ENCODE results near the gene SLF2.

SLF2 gene

GRCh38 chr10:100904917-100905316 lies 7.8 kb upstream of the SLF2 start:
- no peak overlapping the region for H3K27ac ChIP-seq
- no peak for TF ChIP-seq CTCF (conservative IDR thresholded peaks at IDR 0.05)
- no peak for TF ChIP-seq ZFX (IDR thresholded peaks at IDR 0.05)

GRCh38 chr10:100907175-100907574 lies 5.6 kb upstream of the SLF2 start:
- H3K27ac ChIP-seq = no peak overlapping the region
- TF ChIP-seq CTCF (conservative IDR thresholded peaks at IDR 0.05) = no peak
- TF ChIP-seq ZFX (IDR thresholded peaks at IDR 0.05) = no peak

DNA sequence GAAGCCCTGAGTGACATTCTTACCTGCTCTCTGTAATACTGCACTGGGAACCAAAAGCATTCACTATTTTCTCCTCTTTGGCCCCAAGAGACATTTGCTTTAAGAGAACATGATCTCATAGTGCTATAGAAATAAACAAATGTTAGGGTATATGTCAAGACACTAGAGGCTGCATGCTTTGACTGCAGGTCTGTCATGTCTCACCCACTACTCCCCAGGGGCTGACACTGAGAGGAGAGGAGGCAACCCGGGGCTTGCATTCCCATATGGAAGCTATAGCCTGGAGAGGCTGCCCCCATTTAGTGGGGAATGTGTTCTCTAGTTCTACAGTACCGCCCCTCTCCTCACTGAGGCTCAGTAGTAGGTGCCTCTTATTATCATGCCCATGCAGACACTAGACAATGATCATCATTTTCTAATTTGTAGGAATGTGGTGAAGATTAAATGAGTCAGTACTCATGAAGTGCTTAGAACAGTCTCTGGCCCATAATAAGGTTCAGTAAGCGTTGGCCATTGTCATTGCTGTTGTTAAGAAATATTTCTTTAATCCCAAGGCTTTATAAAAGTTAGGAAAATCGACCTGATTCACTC lies 4.9 kb upstream of the SLF2 start:
- TF ChIP-seq ZFX (IDR thresholded peaks at IDR 0.05) (no peak), CTCF (conservative IDR thresholded peaks at IDR 0.05) (no peak)
- no peak overlapping the region for H3K27ac ChIP-seq

- H3K27ac ChIP-seq = no peak overlapping the region
- TF ChIP-seq ZFX (IDR thresholded peaks at IDR 0.05) = no peak
- no peak for TF ChIP-seq CTCF (conservative IDR thresholded peaks at IDR 0.05)
Measured at GRCh38 chr10:100908378-100908777, 4.4 kb upstream of the SLF2 start.

DNA sequence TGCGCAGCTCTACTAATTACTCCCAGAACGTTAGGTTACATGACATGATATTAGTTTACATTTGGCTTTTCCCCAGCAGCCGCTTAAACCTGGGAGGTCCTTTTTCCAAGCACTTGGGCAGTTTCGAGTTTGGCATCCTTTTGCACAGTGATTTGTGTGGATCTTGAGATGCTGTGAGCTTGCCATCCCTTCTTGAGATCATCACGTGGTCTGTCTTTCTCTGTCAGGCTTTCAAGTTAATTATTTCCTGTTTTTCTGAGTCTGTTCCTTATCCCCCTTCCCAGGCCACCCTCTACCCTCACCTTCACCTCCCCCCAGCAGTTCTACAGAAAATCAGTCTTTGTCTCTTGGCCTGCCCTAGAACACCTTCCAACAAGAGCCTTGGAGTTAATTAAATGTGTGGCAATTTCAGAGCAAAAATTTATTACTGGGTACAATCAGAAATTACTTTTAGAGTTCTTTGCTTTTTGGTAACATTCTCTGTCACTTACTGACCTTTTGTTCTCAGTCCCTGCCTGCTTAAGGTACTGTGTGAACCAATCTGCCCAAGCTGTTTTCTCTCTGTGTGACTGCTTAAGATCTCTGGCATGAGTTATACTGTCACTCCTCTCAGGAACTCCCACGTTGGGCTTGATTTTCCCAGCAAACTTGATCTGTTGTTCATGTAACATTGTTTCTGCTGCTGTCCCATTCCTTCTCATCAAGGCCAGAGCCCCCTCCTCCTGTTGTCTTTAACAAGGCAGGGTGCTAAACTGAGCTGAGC lies 3.1 kb upstream of the SLF2 start:
- no peak overlapping the region for H3K27ac ChIP-seq
- TF ChIP-seq CTCF (conservative IDR thresholded peaks at IDR 0.05) (no peak), ZFX (IDR thresholded peaks at IDR 0.05) (no peak)

- no peak for TF ChIP-seq ZFX (IDR thresholded peaks at IDR 0.05)
- TF ChIP-seq CTCF (conservative IDR thresholded peaks at IDR 0.05) = no peak
- no peak overlapping the region for H3K27ac ChIP-seq
Measured at GRCh38 chr10:100911472-100911871, 1.3 kb upstream of the SLF2 start.

DNA sequence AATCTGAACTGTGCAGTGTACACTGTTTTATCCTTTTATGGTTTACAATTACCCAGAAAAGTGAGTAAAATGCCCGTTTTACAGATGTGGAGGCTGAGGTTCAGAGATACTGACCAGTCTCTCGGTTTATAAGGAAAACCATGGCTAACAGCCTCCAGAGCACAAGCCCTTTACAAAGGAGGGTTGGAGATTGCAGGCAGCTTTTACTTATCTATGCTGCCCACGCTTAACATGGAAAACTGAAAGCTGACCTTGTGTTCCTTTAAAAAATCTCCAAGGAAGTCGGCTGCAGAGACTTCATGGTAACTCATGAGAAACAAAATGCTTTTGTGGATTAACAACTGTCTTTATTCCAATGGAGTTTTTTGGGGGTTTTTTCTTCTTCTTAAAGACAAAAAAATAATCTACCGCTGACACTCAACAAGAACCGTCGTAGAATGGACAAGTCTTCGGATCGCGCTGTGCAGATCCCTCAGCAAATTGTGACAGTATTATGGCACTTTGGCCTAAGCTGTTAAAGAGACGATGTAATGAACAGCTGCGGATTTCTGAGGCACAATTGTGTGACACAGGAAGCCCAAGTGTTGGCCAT lies 654 bp upstream of the SLF2 start:
- H3K27ac ChIP-seq = peak overlapping the region; percentile 80
- TF ChIP-seq CTCF (conservative IDR thresholded peaks at IDR 0.05) = no peak
- TF ChIP-seq ZFX (IDR thresholded peaks at IDR 0.05) = no peak

Measured in C4-2B (cell line).